ENCODE data around the gene CCDC102A. TPM values are rescaled to one million over a fixed set of nuclear protein-coding genes. Genes with fewer than 3 reads are reported as not detected.
"Not testable (repeated sequence)": the region's sequence is repeated elsewhere in the genome, so short reads cannot be mapped to it uniquely, and the experiment has no call there.

CCDC102A gene
- total RNA-seq, 1 donor from 2014 or later, result 13.7 TPM

GRCh38 chr16:57572978-57573728 is 36.8 kb upstream of the CCDC102A start:
- Histone ChIP-seq H3K27ac (no peak overlapping the region), H3K4me3 (no peak overlapping the region), H3K36me3 (no peaks in the 10 kb centered on the region), H3K27me3 (no peaks in the 10 kb centered on the region), H3K4me1 (no peaks in the 10 kb centered on the region), H3K9me3 (no peaks in the 10 kb centered on the region)
- intact Hi-C loops (cut with DNase I), result no loop called here
- DNase-seq (ENCODE audit: low spot score in 2 of 2), result no peak
- TF ChIP-seq CTCF (IDR thresholded peaks at IDR 0.05), result no peak

- DNase-seq (ENCODE audit: low spot score in 2 of 2), result no peak
- Histone ChIP-seq H3K9me3 (no peaks in the 10 kb centered on the region), H3K27ac (no peak overlapping the region), H3K4me3 (no peak overlapping the region), H3K27me3 (no peaks in the 10 kb centered on the region), H3K36me3 (no peaks in the 10 kb centered on the region), H3K4me1 (no peaks in the 10 kb centered on the region)
- TF ChIP-seq CTCF (IDR thresholded peaks at IDR 0.05), result no peak
- intact Hi-C loops (cut with DNase I), result no loop called here
Measured at GRCh38 chr16:57571098-57571497, 34.7 kb upstream of the CCDC102A start.

- no peak for DNase-seq (ENCODE audit: low spot score in 2 of 2)
- no peak overlapping the region for H3K4me3 ChIP-seq
- H3K36me3 ChIP-seq, result no peaks in the 10 kb centered on the region
- no peaks in the 10 kb centered on the region for H3K9me3 ChIP-seq
- no peak for TF ChIP-seq CTCF (IDR thresholded peaks at IDR 0.05)
- no peak overlapping the region for H3K27ac ChIP-seq
- H3K4me1 ChIP-seq, result no peaks in the 10 kb centered on the region
- intact Hi-C loops (cut with DNase I), result no loop called here
- H3K27me3 ChIP-seq, result no peaks in the 10 kb centered on the region
Measured at GRCh38 chr16:57570301-57571070, 34.1 kb upstream of the CCDC102A start.

GRCh38 chr16:57569306-57569946 is 33.1 kb upstream of the CCDC102A start:
- no peak overlapping the region for H3K4me3 ChIP-seq
- no peaks in the 10 kb centered on the region for H3K36me3 ChIP-seq
- TF ChIP-seq CTCF (IDR thresholded peaks at IDR 0.05), result no peak
- intact Hi-C loops (cut with DNase I), result no loop called here
- H3K9me3 ChIP-seq, result no peaks in the 10 kb centered on the region
- H3K27me3 ChIP-seq, result no peaks in the 10 kb centered on the region
- no peak overlapping the region for H3K27ac ChIP-seq
- H3K4me1 ChIP-seq, result no peaks in the 10 kb centered on the region
- DNase-seq (ENCODE audit: low spot score in 2 of 2), result no peak

GRCh38 chr16:57568772-57569171 is 32.4 kb upstream of the CCDC102A start:
- H3K4me1 ChIP-seq; H3K4me3 ChIP-seq; H3K27ac ChIP-seq; H3K36me3 ChIP-seq; intact Hi-C loops (cut with DNase I); DNase-seq (ENCODE audit: low spot score in 2 of 2); H3K9me3 ChIP-seq; H3K27me3 ChIP-seq: not testable (repeated sequence)

GRCh38 chr16:57568173-57568678 is 31.9 kb upstream of the CCDC102A start:
- Histone ChIP-seq H3K27me3 (no peaks in the 10 kb centered on the region), H3K9me3 (no peaks in the 10 kb centered on the region), H3K36me3 (no peaks in the 10 kb centered on the region), H3K4me3 (no peak overlapping the region), H3K4me1 (no peaks in the 10 kb centered on the region), H3K27ac (no peak overlapping the region)
- no peak for DNase-seq (ENCODE audit: low spot score in 2 of 2)
- TF ChIP-seq CTCF (IDR thresholded peaks at IDR 0.05), result no peak
- intact Hi-C loops (cut with DNase I), result no loop called here
